ENCODE results near the gene CRIM1.

CRIM1 gene

DNA sequence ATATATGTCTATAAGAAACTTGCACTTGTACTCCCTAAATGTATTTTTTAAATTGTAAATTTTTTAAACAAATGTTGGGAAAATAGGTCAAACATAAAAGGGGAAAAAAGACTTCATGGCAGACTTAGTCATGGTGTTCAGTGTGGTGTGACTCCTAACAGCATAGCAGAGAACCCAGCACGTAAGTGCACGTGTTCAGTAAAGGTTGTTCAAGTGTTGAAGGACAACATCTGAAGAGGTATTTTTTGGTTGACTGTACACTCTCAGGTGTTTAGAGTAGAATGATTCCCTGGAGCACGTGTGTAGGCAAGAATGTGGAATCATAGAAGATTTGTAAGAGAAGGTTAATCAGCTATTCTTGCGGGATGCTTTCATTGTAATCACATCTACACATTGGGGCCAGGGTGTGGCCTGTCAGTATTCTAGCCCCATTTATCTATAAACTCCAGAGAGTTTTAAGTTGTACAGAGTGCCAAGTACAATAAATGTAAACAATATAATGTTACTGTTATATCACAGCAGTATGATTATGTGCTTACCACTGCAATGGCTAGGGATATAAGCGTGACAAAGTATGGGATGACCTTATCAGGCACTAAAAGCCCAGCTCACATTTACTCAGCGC, 106.8 kb downstream of the CRIM1 start:
- no peak for DNase-seq

DNA sequence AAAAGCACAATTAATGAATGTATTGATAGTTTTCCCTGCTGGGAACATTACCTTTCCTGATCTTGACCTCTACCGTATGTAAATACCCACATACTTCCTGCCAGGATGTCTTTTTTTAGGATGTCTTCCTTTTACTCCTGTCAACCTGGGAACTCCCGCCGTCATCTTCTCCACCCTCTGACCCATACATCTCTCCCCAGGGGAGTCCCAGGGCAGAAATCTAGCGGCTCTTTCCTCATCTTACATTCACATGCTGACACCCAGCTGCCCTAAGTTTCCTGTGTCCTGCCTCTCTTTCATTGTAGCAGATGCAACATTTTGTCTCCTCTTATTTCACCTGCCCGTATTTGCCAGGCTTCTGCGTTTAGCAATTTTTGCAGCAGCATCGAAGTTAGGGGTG, 107.8 kb downstream of the CRIM1 start:
- DNase-seq: no peak

DNA sequence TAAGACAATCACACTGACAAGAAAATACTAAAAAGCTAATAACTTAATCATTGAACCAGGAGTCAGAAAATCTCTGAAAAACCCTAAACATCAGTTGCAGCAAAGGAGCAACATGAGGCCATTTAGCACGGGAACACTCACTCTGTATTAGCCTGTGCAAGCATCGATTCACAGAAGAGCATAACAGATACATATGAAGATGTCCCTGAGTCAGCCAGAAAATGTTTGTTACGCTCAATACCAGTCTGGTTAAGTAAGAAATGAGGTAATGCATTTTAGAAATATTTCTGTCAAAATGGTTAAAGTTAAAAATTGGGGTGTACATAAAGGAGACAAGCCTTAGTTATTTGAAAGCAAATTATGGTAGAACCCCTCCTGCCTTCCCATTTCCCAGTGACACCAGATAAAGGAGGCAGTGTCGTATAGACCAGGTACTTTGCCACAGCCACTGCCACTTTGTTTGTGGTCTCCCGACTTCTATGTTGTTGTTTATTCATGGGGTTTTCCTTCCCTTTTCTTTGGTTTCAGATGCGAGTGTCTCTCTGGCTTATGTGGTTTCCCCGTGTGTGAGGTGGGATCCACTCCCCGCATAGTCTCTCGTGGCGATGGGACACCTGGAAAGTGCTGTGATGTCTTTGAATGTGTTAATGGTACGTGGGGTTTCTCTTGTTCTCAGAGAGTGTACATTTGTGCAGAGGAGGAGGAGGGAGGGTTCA, 108.6 kb downstream of the CRIM1 start:
- no peak for DNase-seq

DNA sequence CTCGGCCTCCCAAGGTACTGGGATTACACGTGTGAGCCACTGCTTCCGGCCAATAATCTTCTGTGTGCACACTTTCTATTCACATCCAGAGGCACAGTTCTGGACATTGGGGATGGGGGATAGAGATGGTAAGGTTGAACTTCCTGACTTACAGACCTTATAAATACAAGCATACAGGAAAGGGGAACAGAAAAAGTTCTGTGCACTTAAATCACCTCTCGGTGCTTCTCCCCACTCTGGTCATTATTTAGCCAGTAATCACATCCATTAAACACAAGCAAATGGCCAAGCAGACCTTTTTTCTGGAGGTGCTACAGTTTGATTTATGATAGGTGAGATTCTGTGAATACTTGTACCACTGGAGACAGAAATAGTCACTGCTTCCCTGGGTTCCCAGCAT, 110.6 kb downstream of the CRIM1 start:
- DNase-seq: no peak

DNA sequence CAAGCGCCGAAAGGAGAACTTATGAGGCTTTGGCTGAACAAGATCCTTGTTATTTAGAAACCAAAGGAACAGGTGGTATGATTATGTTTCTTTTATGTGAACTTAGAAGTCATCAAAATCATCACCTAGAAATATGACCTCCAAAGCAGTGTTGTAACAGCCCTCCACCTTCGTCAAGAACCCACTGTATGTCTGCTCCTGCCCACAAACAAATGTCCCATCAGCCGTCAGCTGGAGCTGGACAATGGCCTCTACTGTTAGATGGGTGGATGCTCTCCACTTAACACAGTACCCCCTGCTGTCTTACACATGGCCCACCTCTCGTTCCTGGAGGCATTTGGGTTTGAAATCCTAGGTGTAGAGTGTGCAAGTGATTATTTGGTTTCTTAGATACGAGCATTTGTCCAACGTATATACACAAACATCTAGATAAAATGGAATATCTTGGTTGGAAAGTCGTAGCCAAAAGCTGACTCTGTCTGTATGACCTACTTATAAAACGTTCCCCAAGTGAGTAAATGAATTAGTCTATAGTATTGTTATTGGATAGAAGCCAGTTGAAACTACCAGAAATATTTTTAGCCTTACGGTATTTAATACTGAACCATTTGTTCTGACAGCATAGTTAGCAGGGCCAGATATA, 113.0 kb downstream of the CRIM1 start:
- DNase-seq: no peak

DNA sequence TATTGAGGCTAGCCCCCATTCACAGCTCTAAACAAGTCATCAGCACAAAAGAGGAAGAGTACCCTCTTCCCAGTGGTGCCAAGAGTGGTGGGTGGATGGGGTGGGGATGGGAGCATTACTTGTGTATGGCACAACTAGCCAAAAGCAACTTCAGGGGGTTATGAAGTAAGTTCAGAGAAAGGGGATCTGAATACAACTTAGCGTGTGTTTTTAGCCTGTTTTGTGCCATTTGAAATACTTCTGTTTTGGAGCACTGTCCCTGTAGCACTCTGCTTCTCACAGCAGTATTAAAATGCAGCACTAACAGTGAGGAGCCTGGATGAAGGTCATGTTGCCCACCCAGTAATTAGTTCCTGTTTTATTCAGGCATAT, 113.5 kb downstream of the CRIM1 start:
- no peak for DNase-seq

DNA sequence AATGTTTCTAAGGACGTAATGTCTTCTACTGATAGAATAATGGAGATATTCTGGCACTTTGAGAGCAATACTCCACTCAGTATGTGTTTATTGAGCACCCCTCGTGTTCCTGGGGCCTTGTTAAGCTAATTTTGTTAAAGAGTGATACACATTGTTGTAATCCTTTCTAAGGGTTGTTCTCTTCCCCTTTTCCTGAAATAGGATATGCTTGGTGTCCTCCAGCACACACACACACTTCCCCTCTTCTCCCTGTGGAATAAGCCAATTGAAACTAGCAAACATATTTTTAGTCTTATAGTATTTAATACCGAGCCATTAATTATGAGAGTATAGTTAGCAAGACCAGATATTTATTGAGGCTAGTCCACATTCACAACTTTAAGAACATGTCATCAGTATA, 114.1 kb downstream of the CRIM1 start:
- no peak for DNase-seq

DNA sequence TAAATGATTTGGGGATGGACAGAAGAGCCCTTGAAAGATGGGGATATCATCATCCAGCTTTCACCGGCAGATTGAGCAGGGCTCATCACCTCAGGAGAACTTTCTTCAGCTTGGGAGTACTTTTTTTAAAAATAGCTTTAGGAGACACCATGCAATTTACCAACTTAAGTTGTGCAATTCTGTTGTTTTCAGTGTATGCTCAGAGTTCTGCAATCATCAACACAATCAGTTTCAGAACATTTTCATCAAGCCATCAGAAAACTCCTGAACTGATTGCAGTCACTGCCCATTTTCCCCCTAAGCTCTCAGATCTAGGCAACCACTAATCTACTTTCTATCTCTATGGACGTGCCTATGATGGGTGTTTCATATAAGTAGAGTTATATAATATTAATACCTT, 117.7 kb downstream of the CRIM1 start:
- DNase-seq: no peak

DNA sequence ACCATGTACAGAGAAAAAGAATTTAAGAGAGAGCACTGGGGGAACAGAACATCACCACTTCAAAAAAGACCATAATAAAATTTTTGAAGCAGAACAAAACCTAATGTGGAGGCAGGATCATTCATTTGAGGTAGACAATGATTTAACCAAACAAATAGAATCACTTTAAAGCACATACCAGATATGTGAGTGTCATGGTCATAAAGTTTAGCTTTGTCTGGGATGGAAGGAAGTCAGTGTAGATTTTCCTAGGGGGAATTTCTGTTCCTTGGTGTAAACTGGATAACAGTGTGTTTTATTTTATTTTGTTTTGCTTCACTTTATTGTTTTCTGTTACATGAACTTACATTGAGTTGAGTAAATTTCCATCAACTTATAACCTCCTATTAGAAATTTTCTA, 120.8 kb downstream of the CRIM1 start:
- no peak for DNase-seq

DNA sequence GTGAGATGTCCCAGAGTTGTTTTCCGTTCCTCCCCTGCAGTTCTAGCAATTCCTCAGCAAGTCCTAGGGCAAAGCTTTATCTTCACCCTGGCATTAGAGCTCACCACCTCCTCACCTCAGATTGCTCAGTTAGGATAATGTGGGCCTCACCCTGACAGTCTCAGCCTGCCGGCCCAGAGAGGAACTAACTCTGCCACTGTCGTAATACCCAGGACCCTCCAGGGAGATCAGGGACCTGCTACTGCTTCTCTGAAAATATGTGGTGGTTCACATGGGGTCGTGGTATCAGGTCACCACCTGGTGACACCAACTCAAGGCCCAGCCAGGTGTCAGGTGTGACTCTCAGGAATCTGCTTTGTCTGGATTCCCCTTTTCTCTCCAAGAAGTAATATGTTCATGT, 121.7 kb downstream of the CRIM1 start:
- DNase-seq: no peak

DNA sequence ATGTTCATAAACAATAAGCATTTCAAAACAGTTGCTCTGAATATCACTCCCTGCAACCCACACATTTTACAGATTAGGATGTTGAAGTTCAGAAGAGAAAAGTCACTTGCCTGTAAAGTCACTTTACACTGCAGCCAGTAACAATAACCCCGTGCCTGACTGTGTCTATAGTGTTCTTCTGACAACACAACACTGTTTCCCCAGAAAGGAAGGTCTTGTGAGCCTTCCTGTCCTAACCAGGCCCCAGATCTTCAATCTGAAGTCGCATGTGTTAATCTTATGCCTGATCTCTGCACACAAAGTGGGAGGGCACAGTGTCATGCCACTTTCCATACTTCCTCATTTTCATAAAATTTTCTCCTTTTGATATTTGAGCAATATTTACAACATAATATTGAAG, 122.2 kb downstream of the CRIM1 start:
- DNase-seq: no peak

DNA sequence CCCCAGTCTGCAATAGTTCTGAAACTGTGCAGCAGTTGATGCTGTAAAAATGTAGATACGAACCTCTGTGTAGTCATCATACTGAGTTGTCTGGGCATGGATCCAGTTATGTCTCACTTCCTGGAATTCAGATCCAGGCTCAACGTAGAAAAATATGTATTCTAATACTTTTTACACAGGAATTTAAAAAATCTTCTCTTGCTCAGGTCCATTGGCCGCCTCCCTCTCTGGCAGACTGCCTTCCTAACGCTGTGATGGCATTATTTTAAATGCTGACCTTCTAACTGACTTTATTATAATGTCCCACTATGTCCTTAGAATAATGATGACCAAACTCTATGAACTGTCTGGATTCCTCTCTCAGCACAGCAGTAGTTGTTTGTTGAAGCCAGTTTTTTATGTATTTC, 122.8 kb downstream of the CRIM1 start:
- no peak for DNase-seq

DNA sequence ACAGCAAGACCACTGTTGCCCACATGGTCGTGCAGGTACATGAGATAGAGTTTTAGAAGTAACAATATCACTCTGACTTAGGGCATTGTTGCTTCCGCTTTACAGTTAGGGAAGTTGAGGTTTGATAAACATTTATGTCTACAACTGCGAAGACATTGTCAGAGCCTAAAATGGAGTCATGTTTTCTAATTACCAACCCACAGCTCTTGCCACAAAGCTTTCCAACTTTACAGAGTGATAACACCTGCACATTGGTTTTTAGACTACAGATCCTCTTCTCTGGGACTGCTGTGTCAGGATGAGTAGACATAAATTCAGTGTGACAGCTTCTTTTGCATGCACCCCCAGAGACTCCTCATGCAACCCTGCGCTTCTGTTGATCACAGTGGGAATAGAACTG, 123.4 kb downstream of the CRIM1 start:
- no peak for DNase-seq

DNA sequence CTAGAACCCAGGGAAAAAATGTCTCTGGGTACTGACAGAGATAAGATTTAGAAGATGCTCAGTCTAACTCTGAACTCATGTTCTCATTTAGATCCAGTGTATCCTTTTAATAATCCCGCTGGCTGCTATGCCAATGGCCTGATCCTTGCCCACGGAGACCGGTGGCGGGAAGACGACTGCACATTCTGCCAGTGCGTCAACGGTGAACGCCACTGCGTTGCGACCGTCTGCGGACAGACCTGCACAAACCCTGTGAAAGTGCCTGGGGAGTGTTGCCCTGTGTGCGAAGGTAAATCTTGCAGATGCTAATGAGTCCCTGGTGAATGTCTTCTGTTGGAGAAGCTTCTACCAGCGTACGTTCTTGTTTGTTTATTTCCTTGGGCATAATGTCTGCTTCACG, 123.8 kb downstream of the CRIM1 start:
- no peak for DNase-seq

DNA sequence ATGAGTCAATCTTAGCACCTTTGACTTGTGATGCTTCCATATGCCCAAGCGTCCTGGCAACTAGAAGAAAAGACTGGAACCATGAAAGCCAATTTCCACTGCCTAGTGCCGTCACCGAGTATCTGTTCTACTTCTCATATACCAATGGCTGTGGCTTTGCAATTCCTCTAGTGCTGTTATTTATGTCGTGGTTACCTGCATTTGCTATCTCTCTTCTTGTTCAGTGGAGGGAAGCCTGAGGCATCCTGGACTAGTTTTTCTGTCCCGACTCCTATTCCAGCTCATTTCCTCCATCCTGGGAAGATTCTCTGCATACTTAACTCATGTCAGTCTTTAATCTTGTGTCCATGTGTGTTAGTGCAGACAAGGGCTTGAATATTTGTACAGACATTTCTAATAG, 124.5 kb downstream of the CRIM1 start:
- DNase-seq: no peak

DNA sequence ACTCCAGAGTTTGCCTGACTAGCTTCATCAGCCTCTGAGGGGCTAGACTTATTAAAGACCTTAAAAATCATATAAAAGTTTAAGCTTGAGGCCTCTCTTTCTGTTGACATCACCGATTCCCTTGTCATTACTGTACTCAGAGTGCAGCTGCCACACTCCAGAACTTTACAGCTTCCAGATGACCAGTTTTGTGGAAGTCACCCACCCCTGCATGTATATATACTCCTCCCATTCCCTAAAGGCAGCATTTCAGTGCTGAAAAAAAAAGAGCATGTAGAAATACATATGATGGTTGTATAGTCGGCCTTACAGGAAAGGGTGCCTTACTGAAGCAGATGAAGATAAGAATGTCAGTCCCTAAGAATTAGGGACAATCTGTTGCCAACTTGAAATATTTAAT, 125.1 kb downstream of the CRIM1 start:
- no peak for DNase-seq

DNA sequence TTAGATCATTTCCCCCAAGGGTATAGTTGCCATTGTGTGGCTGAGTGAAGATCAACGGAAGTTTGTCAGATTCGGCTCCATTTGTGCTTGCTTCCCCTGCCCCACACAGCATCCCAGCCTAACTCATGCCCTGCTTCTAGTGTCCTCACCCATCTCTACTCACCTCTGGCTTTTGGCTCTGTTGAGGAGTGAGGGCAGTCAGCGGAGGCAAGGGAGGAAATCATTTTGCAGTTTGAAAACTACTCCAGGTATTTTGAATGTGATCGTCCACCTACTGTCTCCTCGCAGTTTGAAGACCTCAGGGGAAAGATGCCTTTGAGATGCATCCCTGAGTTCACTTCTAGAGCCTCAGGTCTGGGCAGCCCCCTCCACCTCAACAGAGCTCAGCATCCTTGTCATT, 126.1 kb downstream of the CRIM1 start:
- DNase-seq: no peak

DNA sequence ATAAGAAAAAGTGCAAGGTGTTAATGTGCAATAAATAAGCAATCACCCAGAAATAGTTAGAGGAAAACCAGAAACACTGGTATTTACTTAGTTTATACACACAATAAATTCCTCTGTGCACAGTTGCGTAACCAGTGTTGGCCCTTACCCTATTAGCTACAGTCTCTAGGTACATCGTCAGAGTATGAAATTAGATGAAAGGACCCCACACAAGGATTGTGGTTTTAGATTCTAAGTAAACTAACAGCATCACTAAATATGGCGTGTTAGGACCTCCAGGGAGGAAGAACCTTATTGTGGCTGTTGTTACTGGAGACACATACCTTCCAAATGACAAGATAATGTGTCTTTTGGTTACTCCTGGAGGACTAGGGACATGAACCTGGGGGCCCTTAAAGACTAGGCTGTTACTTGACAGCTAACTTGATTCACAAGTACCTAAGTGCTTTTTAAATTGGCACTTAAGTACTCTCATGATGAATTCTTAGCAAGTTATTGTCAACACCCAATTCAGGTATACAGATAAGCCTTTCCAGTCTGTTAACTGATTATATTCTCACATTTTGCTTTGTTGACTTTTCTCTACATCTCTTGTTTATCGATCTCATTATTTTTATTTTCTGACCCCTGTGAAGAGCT, 127.1 kb downstream of the CRIM1 start:
- no peak for DNase-seq

DNA sequence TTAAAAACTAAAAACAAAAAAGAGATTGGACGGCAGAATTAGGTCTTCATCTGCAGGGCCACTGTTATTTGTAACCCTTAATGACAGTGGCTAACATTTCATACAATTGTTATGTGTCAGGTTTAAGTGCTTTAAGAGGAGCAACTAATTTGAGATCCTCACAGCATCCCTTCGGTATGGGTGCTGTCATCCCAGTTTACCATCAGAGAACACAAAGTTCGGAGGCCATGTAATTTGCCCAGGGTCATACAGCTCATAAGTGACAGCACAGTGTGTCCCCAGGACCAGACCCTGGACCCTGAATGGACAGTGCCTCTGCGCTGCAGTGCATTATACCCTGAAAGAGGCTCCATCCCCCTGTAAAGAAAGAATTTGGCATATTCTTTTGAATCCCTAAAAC, 127.7 kb downstream of the CRIM1 start:
- no peak for DNase-seq

DNA sequence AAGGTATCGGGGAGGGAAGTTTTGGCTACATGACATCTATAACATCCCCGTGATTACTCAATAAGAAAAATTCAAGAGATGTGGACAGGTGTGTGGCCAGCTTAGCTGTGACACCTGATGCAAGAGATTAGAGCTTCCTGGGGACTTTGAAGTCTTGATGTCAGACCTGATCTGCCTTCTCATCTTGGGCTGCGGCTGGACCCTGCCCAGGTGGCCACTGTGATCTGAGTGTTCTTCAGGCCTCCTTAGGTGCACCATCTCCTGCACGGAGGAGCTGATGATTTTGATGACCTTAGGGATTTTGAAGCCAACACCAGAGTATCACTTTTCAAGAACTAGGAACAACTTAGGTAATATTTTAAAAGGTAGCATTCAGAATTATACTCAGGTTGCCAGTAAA, 128.9 kb downstream of the CRIM1 start:
- DNase-seq: no peak

DNA sequence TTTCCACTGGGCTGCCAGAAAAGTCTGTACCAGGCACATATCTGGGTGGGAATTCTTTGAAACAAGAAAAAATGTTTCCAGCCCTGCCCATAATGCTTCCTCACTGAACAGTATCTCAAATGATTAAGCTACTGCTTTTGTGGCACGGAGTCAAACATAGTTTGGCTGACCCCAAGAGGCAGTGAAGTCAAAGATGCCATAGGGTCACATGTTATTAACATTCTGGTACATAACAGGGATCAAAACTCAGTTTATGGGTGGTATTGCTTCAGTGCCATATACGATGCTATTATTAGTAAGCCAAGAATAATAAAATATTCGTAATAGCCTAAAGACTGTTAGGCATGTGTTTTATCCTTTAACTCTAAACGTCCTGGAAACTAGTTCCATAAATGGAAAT, 129.9 kb downstream of the CRIM1 start:
- no peak for DNase-seq

DNA sequence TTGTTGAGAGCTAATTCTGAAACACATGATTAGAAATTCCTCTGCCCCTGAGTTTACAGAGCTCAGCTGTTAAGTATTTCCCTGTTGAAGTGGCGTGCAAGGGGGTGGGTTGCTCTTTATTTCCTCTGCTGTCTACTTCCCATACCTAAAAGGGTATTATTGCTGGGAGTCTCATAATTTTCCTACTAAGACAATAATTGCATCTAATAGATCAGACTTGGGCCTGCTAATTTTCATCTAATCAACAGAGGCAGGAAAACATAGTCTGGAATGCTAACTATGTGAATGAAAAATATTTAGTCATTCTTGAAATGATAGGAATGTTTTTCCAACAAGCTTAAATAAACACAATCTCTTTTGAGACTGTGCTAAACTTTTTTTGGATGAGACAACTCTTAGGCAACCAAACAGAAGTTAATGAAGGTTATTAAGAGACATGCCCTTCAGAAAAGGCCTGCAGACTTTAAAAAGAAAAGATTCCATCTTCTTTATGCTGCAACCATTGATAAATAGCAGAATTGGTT, 131.0 kb downstream of the CRIM1 start:
- no peak for DNase-seq

DNA sequence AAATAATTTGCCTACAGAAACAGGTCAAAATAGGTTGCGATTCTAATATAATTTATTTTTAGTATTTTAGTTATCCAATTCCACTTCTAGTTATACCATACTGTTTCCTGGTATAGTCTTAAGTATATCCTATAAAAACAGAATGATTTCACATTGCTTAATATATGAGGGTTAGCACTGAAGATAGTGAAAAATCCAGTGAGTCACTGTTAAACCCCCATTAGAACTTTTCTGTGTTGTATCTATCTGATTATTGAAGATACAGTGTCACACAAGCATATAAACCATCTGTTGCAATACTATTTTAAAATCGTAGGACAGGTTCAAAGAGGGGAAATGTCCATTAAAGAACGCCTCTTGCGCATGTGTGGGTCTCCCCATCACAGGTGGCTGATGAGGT, 132.4 kb downstream of the CRIM1 start:
- no peak for DNase-seq

DNA sequence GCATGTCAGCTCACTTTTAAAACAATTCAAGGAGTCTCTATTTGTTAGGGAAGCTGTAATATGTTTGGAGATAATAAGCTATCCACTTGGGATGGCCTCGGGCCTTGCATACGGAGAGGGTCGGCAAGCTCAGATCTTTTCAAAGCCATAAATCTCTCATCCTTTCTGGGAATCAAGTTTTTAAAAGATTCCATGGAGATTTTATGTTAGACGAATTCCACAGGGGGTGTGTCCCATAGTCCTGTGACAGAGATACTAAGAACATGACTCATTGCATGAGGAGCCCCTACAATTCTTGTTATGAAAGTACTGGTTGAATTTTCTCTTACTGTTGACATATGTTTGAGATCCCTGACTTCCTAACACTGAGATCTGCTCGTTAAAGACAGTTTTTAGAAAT, 133.7 kb downstream of the CRIM1 start:
- no peak for DNase-seq
